ENCODE data around the gene CPNE9. TPM values are rescaled to one million over a fixed set of nuclear protein-coding genes. Genes with fewer than 3 reads are reported as not detected.

The CPNE9 gene
- total and polyA plus RNA-seq, 2 of the 8 experiments (the other 6 are each of a cell fraction or from before 2014, with no cell fraction given), result 4.8 to 6.0 TPM

DNA sequence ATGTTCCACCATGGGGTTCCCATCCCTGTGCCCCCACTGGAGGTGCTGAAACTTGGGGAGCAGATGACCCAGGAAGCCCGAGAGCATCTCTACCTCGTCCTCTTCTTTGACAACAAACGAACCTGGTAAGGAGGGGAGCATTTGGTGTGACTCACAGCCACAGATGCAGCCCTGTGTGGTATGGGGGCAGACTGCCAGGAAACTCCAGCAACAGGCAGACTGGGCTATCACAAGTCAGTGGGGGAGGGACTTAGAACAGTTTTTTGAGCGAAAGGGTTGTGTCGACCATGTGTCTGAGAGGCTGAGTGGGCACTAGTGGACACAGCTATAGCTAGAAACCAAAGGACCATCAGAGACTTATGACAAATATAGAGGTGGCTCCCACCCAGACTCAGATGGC lies 42.7 kb downstream of the CPNE9 start:
- Histone ChIP-seq H3K27ac (ENCODE audit: low read depth, low read length) (no peak overlapping the region), H3K18ac (ENCODE audit: extremely low read depth, low read length) (no peak overlapping the region), H4K8ac (ENCODE audit: extremely low read depth, insufficient read depth, low read length) (no peak overlapping the region), H2AK5ac (ENCODE audit: low read depth, low read length) (no peak overlapping the region), H4K20me1 (replicated peaks in 1 of 2; ENCODE audit: control insufficient read depth in 1 of 2, insufficient read depth in 2 of 2, low read length in 2 of 2) (peaks cover 0 to 4% of the 10 kb centered on the region in 2 experiments), H3K36me3 (ENCODE audit: control insufficient read depth in 2 of 4, insufficient read depth in 4 of 4, low read length in 3 of 4) (peaks cover 47 to 73% (median 64%) of the 10 kb centered on the region in 4 experiments), H4K5ac (ENCODE audit: insufficient read length, low read depth, low read length) (no peak overlapping the region), H2BK5ac (ENCODE audit: low read depth, low read length) (no peak overlapping the region), H3K9ac (replicated peaks in 1 of 4; ENCODE audit: extremely low read depth in 1 of 4, low read depth in 3 of 4, low read length in 3 of 4) (no peak overlapping the region), H3K23ac (ENCODE audit: insufficient read length) (no peak overlapping the region), H3K4me2 (ENCODE audit: insufficient read depth in 1 of 2, low read depth in 2 of 2, low read length in 2 of 2) (no peak overlapping the region), H3K14ac (ENCODE audit: insufficient read length) (no peak overlapping the region), H3K4me3 (ENCODE audit: extremely low read depth in 1 of 4, insufficient read depth in 2 of 4, low read depth in 3 of 4, low read length in 4 of 4) (no peak overlapping the region), H2BK120ac (replicated peaks; ENCODE audit: low read depth, low read length) (no peak overlapping the region), H3K79me2 (ENCODE audit: control insufficient read depth in 1 of 2, insufficient read depth in 2 of 2, low read length in 2 of 2) (peaks cover 0 to 8% of the 10 kb centered on the region in 2 experiments; a peak in 2 of 4 replicates), H2AFZ (ENCODE audit: low read length) (no peak overlapping the region), H2BK12ac (ENCODE audit: low read depth, low read length) (no peak overlapping the region), H4K91ac (replicated peaks; ENCODE audit: insufficient read length, low read length) (no peak overlapping the region), H2BK15ac (ENCODE audit: low read length) (no peak overlapping the region), H3K27me3 (replicated peaks in 1 of 4; ENCODE audit: control insufficient read depth in 3 of 4, extremely low read depth in 1 of 4, insufficient read depth in 3 of 4, low read length in 3 of 4) (no peaks in the 10 kb centered on the region), H3K56ac (replicated peaks; ENCODE audit: insufficient read length, low read depth, low read length) (no peak overlapping the region), H3K79me1 (ENCODE audit: low read depth, low read length) (peaks cover 4% of the 10 kb centered on the region), H2BK20ac (ENCODE audit: low read length) (no peak overlapping the region), H3K23me2 (ENCODE audit: low read depth, low read length) (peaks cover 6% of the 10 kb centered on the region), H3K4me1 (replicated peaks in 1 of 4; ENCODE audit: control insufficient read depth in 3 of 4, insufficient read depth in 4 of 4, low read length in 3 of 4) (peaks cover 0 to 9% (median 6%) of the 10 kb centered on the region in 4 experiments; a peak in 4 of 7 replicates), H3K9me3 (ENCODE audit: insufficient read depth in 2 of 2, low read depth in 1 of 2, low read length in 1 of 2) (no peaks in the 10 kb centered on the region), H3K4ac (replicated peaks; ENCODE audit: insufficient read length, low read depth, low read length) (no peak overlapping the region)
- TF ChIP-seq JUN (IDR thresholded peaks at IDR 0.05; ENCODE audit: low read depth, low read length), result no peak
- FAIRE-seq (no peak), DNase-seq (ENCODE audit: low read depth in 1 of 2, low spot score in 2 of 2) (no peak)
- POLR2A ChIA-PET (ENCODE audit: partially characterized antibody), result interaction anchor here (1.2 to 6.7 kb wide), 2 partner anchors 10 to 14 kb away, joined by 6 to 56 read pairs; partner anchors contain the start of gene BRPF1
- CTCF ChIA-PET (ENCODE audit: partially characterized antibody), result interaction anchor here (1.2 to 1.5 kb wide), 2 partner anchors 14 to 19 kb away, joined by 3 to 7 read pairs; no protein-coding TSS in a partner anchor
- 83% methylated on average over 5 of the region's 5 CpGs; no CpG with 5 or more reads in 1 of the 2 experiments for WGBS, 2 experiments (ENCODE audit: extremely low coverage in 1 of 2, insufficient coverage in 1 of 2, insufficient read length in 1 of 2, insufficient replicate concordance in 2 of 2, low coverage in 1 of 2, low lambda C conversion rate in 2 of 2, missing lambda C conversion rate in 1 of 2)
